HepG2 (cell line): Measurements from ENCODE around the gene SLC5A5. TPM values are rescaled to one million over a fixed set of nuclear protein-coding genes. Genes with fewer than 3 reads are reported as not detected.

Experiments
- ATAC-seq: fragments of 200-7000 bp; cut with Tn5 transposase; 3 replicates; pipeline ENCODE4 v1.9.1; 2020; ENCODE audit warnings: mild to moderate bottlenecking, moderate library complexity
- Bru-seq: library from RNA; stranded (reverse); fragments of 400-500 nt; gene quantifications from one replicate; lab custom pipeline; 2021; lab: Mats Ljungman, UMichigan
- BruChase-seq, 2 experiments: library from RNA; stranded (reverse); fragments of 400-500 nt; gene quantifications; one replicate each; lab custom pipeline; 2021; lab: Mats Ljungman, UMichigan
- BruUV-seq: library from RNA; stranded (reverse); fragments of 400-500 nt; replicated peaks from 2 replicates; lab custom pipeline; 2021; lab: Mats Ljungman, UMichigan
- CTCF ChIA-PET: fragments of 300-600 bp; formaldehyde crosslinking; extraction: SDS; loops from one replicate; lab custom pipeline; 2021; ENCODE audit warnings: low total read pairs, inconsistent platforms, low intra/inter-chr PET ratio; lab: Yijun Ruan, JAX
- POLR2A ChIA-PET: fragments of 350-600 bp; sonication (Branson Sonifier 250); formaldehyde crosslinking; loops from one replicate; lab custom pipeline; 2020; ENCODE audit warnings: antibody characterized with exemption, inconsistent platforms; lab: Yijun Ruan, JAX
- DNase-seq: peaks from one replicate; pipeline ENCODE4 v3.0.0-alpha.2; 2015; ENCODE audit warnings: low spot score
- FAIRE-seq: peaks from 3 replicates; lab custom pipeline; 2011; peaks lifted over from hg19 to GRCh38; lab: Jason Lieb, UNC
- H2AFZ ChIP-seq: one replicate; pipeline ENCODE4 v1.6.1; 2011; ENCODE audit warnings: low read length, inconsistent platforms
- H3K27ac ChIP-seq: fragments of 300-600 bp; 3 replicates; pipeline ENCODE4 v1.8.0; 2011; ENCODE audit warnings: mixed run types, mild to moderate bottlenecking, mixed read lengths, low read length, inconsistent platforms; ENCODE audit not compliant: insufficient read depth; ENCODE audit errors: extremely low read length
- H3K27me3 ChIP-seq, 2 experiments: fragments of 200-600 bp in 1 of 2; 2 replicates in 1 of 2; 3 replicates in 1 of 2; pipeline versions ENCODE4 v1.6.0 to v1.8.0; 2011; ENCODE audit warnings: low read length in 2 of 2, mild to moderate bottlenecking in 2 of 2, moderate library complexity in 2 of 2, inconsistent platforms in 1 of 2; ENCODE audit not compliant: insufficient read depth in 2 of 2, control insufficient read depth in 1 of 2
- H3K36me3 ChIP-seq, 2 experiments: fragments of 200-600 bp in 1 of 2; replicated peaks in 1 of 2; 2 replicates in 1 of 2; 3 replicates in 1 of 2; pipeline versions ENCODE4 v1.5.1 to v1.8.0; 2011; ENCODE audit warnings: low read length in 2 of 2, inconsistent platforms in 1 of 2; ENCODE audit not compliant: insufficient read depth in 2 of 2, control insufficient read depth in 1 of 2
- H3K4me1 ChIP-seq: 2 replicates; pipeline ENCODE4 v1.5.1; 2012; ENCODE audit warnings: low read length, inconsistent platforms; ENCODE audit not compliant: insufficient read depth
- H3K4me2 ChIP-seq: 2 replicates; pipeline ENCODE4 v1.6.0; 2011; ENCODE audit warnings: low read depth, low read length, inconsistent platforms
- H3K4me3 ChIP-seq, 3 experiments: fragments of 200-600 bp in 1 of 3; sonication (generic), shearing (Covaris generic) in 1 of 3; replicated peaks in 1 of 3; 2 replicates each; pipeline ENCODE4 v1.5.1; 2011 to 2016; ENCODE audit warnings: low read length in 3 of 3, inconsistent platforms in 2 of 3, low read depth in 2 of 3, mild to moderate bottlenecking in 2 of 3, control low read depth in 1 of 3, mixed read lengths in 1 of 3; ENCODE audit not compliant: insufficient read depth in 1 of 3
- H3K79me2 ChIP-seq: one replicate; pipeline ENCODE4 v1.6.1; 2011; ENCODE audit warnings: low read length, inconsistent platforms; ENCODE audit not compliant: insufficient read depth
- H3K9ac ChIP-seq: 2 replicates; pipeline ENCODE4 v1.6.0; 2011; ENCODE audit warnings: mild to moderate bottlenecking, low read depth, low read length, inconsistent platforms; ENCODE audit not compliant: insufficient read depth
- H3K9me3 ChIP-seq: 2 replicates; pipeline ENCODE4 v1.5.1; 2012; ENCODE audit warnings: mild to moderate bottlenecking, low read length
- H4K20me1 ChIP-seq: 2 replicates; pipeline ENCODE4 v1.6.0; 2011; ENCODE audit warnings: inconsistent platforms, mild to moderate bottlenecking, low read length, moderate library complexity; ENCODE audit not compliant: insufficient read depth
- EZH2 ChIP-seq: conservative IDR thresholded peaks from 2 replicates; pipeline ENCODE4 v1.6.1; 2012; ENCODE audit warnings: mild to moderate bottlenecking, low read depth, low read length, moderate library complexity
- POLR2G ChIP-seq: fragments of 200-400 bp; formaldehyde crosslinking; IDR thresholded peaks from 2 replicates; pipeline ENCODE4 v1.6.1; 2018; ENCODE audit warnings: mild to moderate bottlenecking, low read depth, low read length, moderate library complexity
- WGBS: methylation state at CpG from one replicate; pipeline ENCODE4 v1.1.6; 2017; ENCODE audit warnings: low lambda C conversion rate; 5-methylcytosine and 5-hydroxymethylcytosine counted together
- in situ Hi-C: cut with HindIII; loops from 2 replicates; pipeline ENCODE4 v1.10.0; 2017; ENCODE audit warnings: low pct_unique_long_range_greater_than_20kb; ENCODE audit not compliant: extremely low pct_ligation_motif_present
- intact Hi-C: fragments of 100-400 bp; cut with micrococcal nuclease; formaldehyde crosslinking; loops from one replicate; pipeline ENCODE4 v1.10.0; 2022; ENCODE audit not compliant: unreplicated experiment
- long read RNA-seq, 2 experiments: library from RNA in 1 of 2; library from polyadenylated mRNA in 1 of 2; stranded (forward) in 1 of 2; unstranded in 1 of 2; transcript quantifications; one replicate each; pipeline ENCODE4 v2.0.0, GENCODE V29; 2019 to 2022
- polyA minus RNA-seq, 3 experiments: library from RNA; depleted of rRNA, polyadenylated mRNA; stranded (reverse); fragments of >200 nt; gene quantifications; 2 replicates each; pipeline ENCODE4 v1.2.3, GENCODE V29; 2011; ENCODE audit warnings: low replicate concordance in 1 of 3
- polyA plus RNA-seq, 8 experiments: library from polyadenylated mRNA; depleted of rRNA in 3 of 8; stranded (reverse) in 7 of 8; unstranded in 1 of 8; fragments of >200 nt; fragmentation: Illumina TruSeq in 4 of 8; extraction: Trizol in 4 of 8; gene quantifications; 2 replicates each; pipeline versions ENCODE4 v1.2.1 to v1.2.3, GENCODE V29; 2011 to 2016; ENCODE audit warnings: low read depth in 4 of 8, missing spikeins in 1 of 8, mixed read lengths in 1 of 8; ENCODE audit not compliant: insufficient read depth in 1 of 8
- total RNA-seq, 5 experiments: library from RNA; depleted of rRNA; stranded (reverse); fragments of >200 nt; fragmentation: Illumina TruSeq; extraction: Trizol; gene quantifications; 2 replicates each; pipeline ENCODE4 v1.2.3, GENCODE V29; 2016; ENCODE audit warnings: low read depth in 1 of 5

The SLC5A5 gene
- total RNA-seq (2016; rRNA removed; fragmentation: Illumina TruSeq; extraction: Trizol) (not detected in 2 replicates), polyA plus RNA-seq (2011; rRNA removed) (not detected in 2 replicates), polyA minus RNA-seq (2011; rRNA and poly(A)+ RNA removed; ENCODE audit: low replicate concordance) (0.06 and 0.09 TPM in 2 replicates), Bru-seq, nascent RNA (not detected), BruChase-seq, experiment 1, labeled RNA remaining after a 6-hour chase (percentile 18 among the genes with signal in this experiment), BruChase-seq, experiment 2, labeled RNA remaining after a 2-hour chase (percentile 11 among the genes with signal in this experiment)
- total RNA-seq (2016; cell fraction: cytosol; rRNA removed; fragmentation: Illumina TruSeq; extraction: Trizol; ENCODE audit: low read depth), result not detected in 2 replicates
- total RNA-seq (2016; cell fraction: insoluble cytoplasmic fraction; rRNA removed; fragmentation: Illumina TruSeq; extraction: Trizol), result not detected in 2 replicates
- total RNA-seq (2016; cell fraction: membrane; rRNA removed; fragmentation: Illumina TruSeq; extraction: Trizol), result not detected in 2 replicates
- not detected in 2 replicates for total RNA-seq (2016; cell fraction: nucleus; rRNA removed; fragmentation: Illumina TruSeq; extraction: Trizol)
- not detected in 2 replicates for polyA plus RNA-seq (2011; cell fraction: cytosol; rRNA removed)
- not detected in 2 replicates for polyA plus RNA-seq (2011; cell fraction: nucleus; rRNA removed)
- not detected in 2 replicates for polyA plus RNA-seq (2012)
- polyA plus RNA-seq (2016; cell fraction: cytosol; fragmentation: Illumina TruSeq; extraction: Trizol; ENCODE audit: low read depth), result not detected in 2 replicates
- not detected in 2 replicates for polyA plus RNA-seq (2016; cell fraction: insoluble cytoplasmic fraction; fragmentation: Illumina TruSeq; extraction: Trizol; ENCODE audit: low read depth)
- not detected in 2 replicates for polyA plus RNA-seq (2016; cell fraction: membrane; fragmentation: Illumina TruSeq; extraction: Trizol; ENCODE audit: low read depth)
- not detected in 2 replicates for polyA plus RNA-seq (2016; cell fraction: nucleus; fragmentation: Illumina TruSeq; extraction: Trizol; ENCODE audit: insufficient read depth, low read depth)
- polyA minus RNA-seq (2011; cell fraction: cytosol; rRNA and poly(A)+ RNA removed), result not detected in 2 replicates
- not detected in 2 replicates for polyA minus RNA-seq (2011; cell fraction: nucleus; rRNA and poly(A)+ RNA removed)
- long read RNA-seq, experiment 1, result 0 reads
- long read RNA-seq, experiment 2, result 0 reads

- Histone ChIP-seq H3K9me3 (no peaks in the 10 kb centered on the region), H3K4me1 (peaks cover 26% of the 10 kb centered on the region), H3K79me2 (no peaks in the 10 kb centered on the region), H3K27ac (no peak within 1 kb of the TSS), H3K27me3 (peaks cover 6 to 38% of the 10 kb centered on the region in 2 experiments), H3K9ac (no peak within 1 kb of the TSS), H3K4me3 (peak within 1 kb of the TSS in 1 of 3 experiments; percentile 55; a peak in 2 of 6 replicates), H4K20me1 (no peaks in the 10 kb centered on the region), H2AFZ (no peak within 1 kb of the TSS), H3K4me2 (peak within 1 kb of the TSS; percentile 49), H3K36me3 (no peaks in the 10 kb centered on the region)
- no TSS peak for BruUV-seq
- FAIRE-seq (no peak), DNase-seq (no peak), ATAC-seq (no peak)
- ChIA-PET CTCF (interaction anchor here (3.6 kb wide), 1 partner anchor 61 kb away, joined by 32 read pairs; the partner anchor contains the start of gene CCDC124), POLR2A (interaction anchor here (0.7 to 4.3 kb wide), 2 partner anchors 12 to 126 kb away, joined by 3 to 26 read pairs; partner anchors contain the start of gene RPL18A)
- 0% methylated on average over 1 of the region's 26 CpGs for WGBS
- intact Hi-C loops, result loop anchor here (5.0 kb wide), 1 partner anchor 125 kb away; no protein-coding TSS in a partner anchor
- in situ Hi-C loops, result no loop called here
- TF ChIP-seq POLR2G (no peak), EZH2 (0 out of 2 replicates have a peak, but pooled peaks have one; percentile 1)
Observed at GRCh38 chr19:17871878-17872250, at the start of gene SLC5A5. SLC5A5 (plus strand) TSS chr19:17871945; CDS start chr19:17872320, 375 bp downstream.
